ENCODE measurements around the gene PLCH2.

PLCH2 gene

DNA sequence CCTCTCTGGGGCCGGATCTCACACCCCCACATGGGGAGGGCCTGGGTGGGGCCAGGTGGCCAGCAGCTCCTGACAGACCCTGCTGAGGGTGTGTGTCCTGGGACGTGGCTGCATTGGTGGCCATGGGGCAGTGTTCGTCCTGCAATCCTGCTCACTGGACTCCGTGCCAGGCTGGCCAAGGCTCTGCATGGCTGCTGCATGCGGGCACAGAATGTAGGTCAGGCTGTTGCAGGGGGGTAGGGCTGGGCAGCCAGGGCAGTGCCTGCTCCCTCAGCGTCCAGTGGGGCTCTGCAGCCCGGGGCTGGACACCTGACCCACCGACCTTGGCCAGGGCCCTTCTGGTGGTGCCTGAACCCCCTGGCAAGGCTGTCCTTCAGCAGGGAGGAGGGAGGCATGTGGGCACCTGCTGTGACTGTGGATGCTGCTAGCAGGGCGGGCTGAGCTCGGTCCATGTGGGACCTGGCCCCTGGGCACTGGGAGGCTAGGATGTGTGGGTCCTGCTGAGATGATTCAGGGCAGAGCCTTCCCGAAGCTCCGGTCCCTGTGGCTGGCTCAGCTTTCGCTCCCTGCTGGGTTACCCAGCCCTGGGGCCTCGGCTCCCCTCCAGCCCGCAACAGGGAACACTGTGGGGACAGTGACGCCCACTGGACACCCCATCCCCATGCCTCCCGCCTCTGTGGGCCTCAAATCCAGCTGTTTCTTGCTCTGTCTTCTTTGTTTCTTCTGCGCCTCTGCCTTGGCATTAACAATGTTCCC, 14.9 kb upstream of the PLCH2 start:
- DNase-seq: no peak

DNA sequence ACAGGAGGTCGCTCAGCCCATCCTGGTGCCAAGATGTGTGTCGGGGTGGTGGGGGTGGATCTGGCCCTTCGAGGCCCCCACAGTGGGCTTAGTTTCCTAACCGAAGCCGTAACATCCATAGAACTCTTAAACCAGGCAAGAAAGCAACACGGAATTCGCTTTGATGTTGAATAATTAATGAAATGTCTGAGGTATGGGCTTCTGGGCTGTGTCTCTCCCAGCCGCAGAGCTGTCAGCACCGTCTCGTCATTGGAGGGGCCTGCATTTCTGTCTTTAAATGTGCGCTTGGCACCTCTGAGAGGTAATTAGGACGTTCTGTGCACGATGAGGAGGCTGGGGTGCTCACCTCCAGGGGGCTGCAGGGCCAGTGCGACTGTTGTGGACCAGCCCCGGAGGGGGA, 13.3 kb upstream of the PLCH2 start:
- DNase-seq: no peak

DNA sequence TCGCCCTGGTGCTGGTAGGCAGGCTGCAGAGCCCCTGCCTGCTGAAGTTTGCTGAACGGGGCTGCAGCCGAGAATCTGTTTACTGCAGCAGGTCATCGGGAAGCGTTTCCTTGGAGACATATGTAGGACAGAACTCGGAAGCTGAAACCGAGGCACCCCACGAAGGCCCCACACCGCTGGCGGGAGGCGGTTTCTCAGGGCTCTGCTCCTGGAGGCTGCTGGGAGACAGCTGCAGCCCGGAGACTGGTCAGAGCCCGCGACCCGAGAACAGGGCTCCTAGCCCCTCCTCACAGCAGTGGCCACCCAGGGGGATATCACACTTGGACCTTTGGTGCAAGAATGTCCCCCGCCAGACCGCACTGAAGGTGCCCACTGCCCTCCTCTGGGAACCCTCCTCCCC, 12.7 kb upstream of the PLCH2 start:
- DNase-seq: no peak

DNA sequence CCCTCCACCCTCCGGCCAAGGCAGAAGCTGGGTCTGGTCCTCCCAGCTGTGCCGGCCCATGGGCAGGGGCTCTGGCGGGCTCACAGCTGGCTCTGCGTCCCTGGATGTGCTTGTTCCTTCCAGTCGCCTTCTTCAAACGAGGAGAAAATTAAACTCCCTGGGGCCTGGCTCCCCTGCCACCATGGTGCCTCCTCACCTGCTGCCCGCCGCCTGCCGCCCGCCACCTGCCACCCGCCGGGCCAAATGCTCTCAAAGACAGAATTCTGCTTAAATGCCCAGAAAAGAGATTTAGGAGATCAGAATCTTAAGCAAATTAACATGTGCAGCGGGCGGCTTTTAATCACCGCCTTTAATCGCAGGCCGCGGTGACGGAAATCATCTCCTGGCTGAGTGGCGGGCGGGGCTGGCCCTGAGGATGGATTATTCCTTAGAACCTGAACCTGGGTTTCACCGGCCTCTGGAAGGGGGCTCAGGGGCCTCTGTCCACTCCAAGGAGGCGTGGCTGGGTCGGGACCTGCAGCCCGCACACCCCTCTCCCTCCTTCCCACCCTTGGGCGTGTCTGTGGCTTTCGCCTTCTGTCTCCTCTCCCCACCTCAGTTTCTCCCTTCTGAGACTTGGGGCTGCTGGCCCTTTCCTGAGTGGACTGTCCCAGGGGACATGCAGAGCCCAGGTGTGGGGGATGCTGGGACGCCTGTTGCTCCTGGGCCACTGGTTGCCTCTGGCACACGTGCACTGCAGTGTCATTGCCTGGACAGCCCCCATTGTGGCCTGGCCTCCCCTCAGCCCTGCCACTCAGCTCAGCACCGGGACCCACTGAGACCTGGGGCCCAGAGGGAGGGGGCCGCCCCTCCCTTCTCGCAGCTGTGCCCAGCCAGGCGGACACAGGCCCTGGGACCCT, 10.5 kb upstream of the PLCH2 start:
- no peak for DNase-seq

DNA sequence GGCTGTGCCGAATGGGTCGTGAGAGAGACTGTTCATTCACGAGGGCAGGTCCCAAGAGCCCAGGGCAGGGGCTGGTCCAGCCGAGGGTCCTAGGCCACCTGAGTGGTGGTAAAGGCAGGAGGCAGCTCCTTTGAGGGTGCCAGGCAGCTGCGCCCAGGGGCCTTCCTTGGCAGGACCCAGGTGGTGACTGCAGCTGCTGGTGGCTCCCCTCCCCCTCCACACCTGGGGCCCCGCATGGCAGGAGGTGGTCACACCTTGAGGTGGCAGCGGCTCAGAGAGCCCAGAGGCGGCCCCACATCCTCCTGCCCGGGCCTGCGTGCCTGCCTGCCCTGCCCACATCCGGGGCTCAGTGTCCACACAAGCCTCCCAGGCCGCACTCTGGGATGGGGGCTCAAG, 9.8 kb upstream of the PLCH2 start:
- DNase-seq: no peak

DNA sequence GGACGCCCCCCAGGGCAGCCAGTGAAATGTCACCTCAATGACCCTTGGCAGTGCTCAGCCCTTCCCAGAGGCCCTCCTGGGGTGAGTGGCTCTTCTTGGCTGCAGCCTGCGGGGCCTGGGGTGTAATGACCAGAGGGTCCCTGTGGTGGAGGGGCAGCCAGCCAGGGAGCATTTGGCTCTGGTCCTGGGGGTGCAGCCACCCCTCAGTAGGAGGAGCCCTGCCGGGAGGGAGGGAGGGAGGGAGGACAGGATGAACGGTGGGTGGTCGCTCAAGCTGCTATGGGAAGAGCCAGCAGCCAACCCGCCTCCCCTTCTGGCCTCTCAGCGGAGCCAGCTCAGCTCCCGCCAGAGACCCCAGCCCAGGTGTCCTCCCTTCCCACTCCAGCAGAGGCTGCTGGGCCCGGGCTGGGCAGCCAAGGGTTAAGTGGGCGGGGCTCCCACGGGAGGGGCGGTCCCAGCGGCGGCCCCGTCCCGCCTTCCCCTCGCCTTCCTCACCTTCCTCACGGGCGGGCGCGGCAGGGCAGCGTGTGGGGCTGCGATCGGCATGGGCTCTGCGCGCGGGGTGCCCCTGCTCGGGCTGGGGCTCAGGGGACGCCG, 9.0 kb upstream of the PLCH2 start:
- DNase-seq: peak; percentile 47

DNA sequence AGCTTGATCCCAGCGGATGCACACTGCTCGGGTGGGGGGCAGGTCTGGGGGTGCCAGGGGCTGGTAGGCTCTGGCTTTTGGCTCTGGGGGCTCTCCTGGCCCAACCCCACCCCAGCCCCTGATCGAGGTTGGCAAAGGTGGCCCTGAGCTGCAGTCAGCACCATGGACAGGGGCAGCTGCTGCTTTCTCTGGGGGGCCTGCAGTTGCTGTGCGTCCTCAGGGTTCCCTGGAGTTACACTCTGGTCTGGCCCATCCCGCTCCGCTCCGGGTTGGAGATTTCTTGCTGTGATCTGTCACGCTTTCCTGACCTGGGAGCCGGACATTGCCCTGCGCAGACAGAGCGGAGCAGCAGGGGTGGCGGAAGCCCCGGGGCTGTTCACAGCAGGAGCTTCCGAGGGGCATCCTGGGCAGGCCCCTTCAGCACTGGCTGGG, 8.0 kb upstream of the PLCH2 start:
- peak; percentile 76 for DNase-seq

DNA sequence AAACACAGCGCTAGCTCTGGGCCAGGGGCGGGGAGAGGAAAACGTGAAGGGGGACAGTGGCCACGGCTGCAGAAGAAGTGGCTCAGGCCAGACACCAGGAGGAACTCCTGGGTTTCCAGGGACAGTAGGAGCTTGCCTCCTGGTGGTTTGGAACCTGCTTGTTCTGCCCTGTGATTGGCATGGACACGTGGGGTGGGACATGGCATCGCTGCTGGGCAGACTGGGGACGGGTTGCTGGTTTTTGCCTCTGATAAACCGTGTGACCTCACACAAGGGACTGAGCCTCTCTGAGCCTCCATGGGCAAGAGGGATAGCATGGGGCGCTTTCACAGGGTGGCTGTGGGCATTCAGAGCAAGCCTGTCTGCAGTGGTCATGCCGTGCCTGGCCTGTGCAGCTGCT, 7.5 kb upstream of the PLCH2 start:
- DNase-seq: no peak

DNA sequence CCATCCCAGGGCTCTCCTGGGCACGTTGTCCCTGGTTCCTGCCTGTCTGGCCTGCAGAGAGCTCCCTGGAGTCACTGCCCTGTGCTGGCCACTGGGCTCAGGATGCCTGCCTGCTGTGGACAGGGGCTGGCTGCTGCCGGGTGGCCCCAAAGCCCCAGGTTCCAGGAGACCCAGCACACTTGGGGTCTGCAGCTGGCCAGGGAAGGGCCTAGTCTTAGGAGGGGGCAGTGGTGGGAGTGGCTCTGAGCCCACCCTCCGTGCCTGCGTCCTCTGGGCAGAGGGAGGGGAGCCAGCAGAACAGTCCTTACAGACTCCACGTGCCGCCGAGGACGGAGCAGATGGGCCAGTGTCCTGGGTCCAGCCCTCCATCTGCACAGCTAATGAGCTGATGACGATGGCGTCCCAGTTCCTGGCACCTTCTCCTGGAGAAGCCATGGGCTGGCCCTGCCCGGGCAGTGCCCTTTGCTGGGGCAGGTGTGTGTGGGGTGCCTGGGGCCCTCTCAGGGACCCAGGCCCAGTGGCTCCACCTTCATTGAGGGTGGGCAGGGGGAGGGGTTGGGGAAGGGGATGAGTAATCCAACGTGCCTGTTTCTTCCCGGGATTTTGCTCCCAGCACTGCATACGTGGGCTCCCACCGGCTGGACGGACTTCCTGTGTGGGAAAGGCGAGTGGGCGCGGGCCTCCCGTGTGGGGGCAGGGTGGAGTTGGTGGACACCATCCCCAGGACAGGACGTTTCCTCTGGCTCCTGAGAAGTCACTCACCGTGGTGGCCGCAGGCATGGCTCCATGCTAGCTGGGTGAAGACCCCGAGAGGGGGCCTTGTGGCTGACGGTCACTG, 6.8 kb upstream of the PLCH2 start:
- no peak for DNase-seq

DNA sequence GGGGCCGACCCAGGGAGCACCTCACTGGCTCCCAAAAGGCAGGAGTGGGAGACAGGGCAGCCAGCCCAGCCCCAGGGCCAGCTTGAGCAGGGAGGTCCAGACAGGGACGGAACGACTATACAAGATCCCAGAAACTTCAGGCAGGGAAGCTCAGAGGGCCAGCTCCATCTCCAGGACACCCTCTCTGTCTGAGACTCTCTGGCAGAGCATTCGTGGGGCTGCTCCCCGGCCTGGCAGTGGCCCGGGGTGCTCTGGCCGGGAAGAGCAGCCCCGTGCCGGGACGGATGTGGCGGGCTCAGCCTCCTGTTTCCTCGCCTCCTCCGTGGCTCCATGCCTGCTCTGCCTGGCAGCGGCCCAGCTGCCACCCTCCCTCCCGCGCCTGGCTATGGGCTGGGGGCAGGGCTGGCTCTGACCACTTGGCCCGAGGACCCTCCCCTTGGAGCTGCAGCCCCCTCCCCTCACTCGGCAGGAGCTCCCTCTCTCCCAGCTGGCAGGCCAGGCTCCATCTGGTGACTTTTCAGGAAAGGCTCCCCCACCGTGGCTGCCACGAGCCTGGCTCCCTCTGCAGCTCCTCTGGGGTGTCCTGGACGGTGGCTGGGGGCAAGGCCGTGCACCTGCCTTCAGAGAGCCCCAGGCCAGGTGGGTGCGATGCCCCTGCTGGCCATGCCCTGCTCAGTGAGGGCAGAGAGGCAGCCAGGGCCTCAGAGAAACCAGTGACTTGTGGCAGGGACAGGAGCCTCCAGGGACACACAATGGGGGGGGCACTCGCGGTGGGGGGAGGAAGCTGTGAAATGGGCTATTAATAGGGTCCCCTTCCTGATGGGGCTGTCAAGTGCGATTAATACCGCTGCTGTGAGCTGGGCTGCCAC, 5.6 kb upstream of the PLCH2 start:
- no peak for DNase-seq

DNA sequence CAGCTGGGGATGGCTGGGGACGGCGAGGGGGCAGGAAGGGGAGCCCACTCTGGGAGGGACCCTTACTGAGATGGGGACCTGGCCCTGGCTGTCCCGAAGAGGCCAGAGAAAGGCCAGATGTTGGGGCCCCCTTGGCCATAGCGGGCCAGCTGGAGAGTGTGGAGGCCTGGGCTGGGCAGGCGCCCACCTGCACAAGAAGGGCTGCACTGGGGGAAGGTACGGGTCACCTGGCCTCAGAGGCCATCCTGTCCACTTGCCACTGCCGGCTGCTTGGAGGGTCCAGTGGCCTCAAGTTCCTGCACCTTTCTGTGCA, 5.0 kb upstream of the PLCH2 start:
- DNase-seq: no peak

DNA sequence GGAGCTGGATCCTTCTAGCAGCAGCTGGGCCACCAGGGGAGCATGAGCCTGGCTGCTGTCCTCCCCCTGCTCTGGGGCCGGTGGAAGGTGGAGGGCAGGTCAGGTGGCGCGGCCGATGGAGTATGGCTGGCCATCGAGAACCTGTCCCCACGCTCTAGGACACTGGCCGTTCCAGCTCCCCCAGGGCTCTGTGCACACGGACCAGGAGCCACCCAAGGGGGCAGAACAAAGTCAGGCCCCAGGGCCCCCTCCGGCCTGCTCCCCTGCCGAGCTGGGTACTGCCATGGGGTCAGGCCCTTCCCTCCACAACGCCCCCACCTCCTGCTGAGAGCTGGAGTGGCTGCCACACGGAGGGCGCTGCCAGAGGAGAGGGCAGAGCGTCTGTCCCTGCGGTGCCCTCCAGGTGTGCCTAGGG, 4.5 kb upstream of the PLCH2 start:
- DNase-seq: no peak

DNA sequence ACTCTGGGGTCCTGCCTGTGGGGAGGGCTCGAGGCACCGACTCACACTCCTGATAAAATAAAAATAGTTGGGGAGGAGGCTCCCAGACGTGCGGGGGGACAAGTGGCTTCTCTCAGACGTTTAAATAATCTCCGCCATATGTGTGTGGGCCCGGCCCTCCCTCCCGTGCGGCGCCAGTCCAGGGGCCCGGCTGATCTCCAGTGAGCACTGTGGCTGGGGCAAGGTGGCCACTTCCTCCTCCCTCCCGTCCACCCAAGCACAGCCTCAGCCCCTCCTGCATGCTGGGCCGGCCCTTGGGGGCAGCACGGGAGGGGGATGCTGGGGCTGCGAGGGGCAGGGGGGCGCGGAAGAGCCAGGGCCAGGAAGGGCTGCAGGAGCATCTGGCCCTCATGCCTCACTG, 4.0 kb upstream of the PLCH2 start:
- no peak for DNase-seq

DNA sequence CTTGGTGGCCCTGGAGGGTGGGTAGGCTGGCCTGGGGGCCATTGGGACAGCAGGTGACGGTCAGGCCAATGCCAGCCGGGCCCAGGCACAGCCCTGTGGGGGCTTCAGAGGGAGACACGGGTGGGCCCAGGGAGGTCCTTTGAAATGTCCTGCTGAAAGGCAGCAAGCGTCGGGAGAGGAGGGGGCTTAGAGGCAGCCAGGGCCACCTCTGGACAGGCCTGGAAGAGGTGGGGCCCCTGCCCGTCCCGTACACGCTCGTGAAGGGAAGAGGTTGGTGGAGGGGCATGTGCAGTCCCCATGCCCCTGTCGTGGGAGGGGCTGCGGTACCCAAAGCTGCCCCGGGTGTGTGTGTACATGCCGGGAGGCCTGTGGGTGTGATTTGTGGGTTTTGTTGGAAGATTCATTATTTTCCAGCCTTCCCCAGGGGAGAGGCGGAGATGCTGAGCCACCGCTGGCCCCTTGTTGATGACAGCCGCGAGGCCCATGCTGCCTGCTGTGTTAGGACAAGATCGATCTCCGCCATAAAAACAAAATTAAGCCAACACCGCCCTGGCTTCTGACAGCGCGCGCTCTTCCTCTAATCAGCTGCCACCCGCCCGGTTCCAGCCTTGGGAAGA, 3.4 kb upstream of the PLCH2 start:
- no peak for DNase-seq

DNA sequence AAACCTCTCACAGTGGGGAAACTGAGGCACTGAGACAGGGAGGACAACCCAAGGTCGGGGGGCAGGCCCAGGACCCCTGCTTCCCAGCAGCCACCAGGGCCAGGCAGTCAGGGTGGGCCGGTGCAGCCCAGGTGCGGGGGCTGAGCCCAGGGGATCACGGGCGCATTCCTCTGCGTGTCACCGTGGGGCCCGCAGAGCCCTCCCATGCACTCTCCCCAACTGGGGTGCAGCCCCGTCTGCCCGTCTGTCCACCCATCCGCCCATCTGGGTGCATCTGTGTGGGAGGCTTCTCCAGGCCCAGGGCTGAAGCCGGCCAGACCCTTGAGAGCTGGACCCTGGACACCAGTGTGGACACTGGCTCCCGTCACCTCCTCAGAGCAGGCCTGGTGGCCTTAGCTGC, 2.9 kb upstream of the PLCH2 start:
- DNase-seq: no peak

DNA sequence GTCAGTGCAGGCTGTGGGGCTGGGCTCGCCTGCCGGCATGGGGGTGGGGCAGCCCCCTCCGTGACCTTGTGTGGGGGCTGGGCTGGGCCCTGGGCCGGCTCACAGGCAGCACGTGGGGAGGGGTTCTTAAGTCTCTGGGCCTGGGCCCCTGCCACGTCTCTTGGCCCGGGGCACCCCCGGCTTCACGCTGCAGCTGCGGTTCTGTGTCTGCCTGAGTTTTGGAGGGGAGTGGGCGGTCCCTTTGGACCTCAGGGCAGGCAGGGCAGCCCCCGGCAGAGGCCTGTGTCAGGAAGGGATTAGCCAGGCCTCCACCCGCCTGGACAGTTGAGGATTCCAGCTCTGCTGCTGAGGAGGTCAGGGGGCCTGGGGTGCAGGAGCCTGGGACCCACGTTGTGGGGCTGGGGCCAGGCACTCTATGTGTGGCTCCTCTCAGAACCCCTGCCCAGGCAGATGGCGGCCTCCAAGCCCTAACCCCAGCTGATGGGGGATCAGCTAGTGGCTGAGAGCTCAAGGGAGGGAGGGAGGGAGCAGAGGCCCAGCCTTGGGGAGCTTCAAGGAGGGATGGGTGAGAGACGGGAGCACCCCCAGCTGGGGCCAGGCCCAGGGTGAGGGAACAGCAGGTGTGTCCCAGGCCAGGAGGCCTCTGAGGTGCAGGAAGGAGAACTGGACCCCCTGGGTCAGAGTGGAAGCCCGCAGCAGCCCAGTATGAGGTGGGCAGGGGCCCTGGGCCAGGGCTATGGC, 1.8 kb upstream of the PLCH2 start:
- DNase-seq: no peak

DNA sequence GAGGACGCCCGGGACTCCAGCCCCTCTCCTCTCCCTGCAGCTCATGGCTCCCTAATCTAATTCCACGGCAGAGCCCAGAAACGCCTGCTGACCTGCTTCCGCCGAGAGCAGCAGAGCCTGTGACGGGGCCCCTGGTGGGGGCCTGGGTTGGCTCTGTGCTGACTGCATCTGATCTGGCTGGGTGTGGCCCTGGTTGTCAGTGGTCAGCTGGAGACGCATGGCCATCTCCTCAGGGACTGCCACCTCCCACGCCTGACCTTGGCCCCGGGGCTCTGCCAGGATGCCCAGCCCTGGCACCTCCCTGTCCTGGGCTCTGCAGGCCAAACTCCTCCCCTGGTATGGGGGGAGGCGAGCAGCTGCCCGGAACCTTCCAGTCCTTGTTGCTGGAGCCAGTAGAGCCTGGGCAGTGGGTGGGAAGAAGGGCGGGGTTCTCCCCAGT, 1.1 kb upstream of the PLCH2 start:
- no peak for DNase-seq

DNA sequence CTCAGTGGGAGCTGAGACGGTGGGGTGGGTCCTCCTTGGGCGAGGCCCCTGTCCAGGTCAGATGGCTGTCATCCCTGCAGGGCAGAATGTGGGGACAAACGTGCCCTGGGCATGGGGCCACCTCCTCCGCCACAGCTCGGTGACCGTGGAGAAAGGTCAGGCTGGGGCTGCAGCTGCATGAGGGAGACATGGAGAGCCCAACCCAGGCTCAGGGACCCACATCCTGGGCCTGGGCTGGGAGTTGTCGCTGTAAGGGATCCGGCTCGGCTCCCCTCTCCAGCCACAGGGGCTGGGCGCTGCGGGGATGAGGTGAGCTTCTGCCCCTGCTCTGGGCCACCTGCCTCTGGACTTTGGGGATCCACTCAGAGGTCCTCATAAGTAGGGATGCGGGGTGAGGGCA, 518 bp upstream of the PLCH2 start:
- DNase-seq: no peak

DNA sequence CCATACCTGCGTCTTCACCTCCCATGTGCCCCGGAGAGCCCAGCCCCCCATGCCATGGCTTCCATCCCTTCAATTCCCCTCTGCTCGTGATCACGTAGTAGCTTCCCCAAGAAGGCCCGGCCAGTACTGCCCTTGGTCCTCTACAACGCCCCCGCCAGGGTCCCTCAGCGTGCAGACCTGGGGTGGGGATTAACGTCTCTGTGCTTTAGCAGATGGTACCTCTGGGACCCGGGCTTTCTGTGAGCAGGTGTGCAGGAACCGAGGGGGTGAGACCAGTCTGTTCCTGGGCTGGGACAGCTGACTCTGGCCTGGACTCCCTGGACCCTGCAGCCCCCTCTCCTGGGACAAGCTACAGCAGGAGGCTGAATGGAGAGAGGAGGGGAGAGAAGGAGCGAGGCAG, 1.2 kb downstream of the PLCH2 start:
- no peak for DNase-seq

DNA sequence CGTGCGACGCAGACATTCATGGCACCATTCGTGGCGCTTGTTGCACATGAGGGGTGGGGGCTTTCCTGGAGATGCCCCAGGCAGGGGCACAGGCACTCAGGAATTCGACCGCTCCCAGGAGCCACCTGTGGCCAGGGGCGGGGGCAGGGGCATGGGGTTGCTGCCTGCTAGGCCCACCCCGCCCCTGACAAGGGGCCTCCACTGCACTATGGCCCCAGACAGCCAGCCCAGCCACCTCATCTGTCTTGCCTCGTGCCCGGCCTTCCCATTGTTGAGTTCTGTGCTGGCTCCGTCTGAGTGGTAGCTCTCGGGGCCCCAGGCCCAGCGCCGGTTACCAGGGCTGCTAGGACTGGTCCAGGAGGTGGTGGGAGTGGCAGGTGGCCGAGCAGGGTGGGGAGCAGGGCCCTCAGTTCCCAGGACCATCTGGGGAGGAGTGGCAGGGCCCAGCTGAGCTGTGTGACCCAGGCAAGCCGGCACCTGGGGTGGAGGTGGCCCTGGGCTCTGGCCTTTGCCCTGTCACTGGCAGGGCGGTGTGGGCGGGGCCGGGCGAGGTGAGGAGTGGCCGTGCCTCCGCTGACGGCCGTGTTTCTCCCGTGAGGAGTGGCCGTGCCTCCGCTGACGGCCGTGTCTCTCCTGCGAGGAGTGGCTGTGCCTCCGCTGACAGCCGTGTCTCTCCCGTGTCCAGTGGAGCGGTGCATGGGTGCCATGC, 1.9 kb downstream of the PLCH2 start:
- no peak for DNase-seq
